Neural crest cell (in vitro differentiated cells): Measurements from ENCODE around the gene LGR5. TPM values are rescaled to one million over a fixed set of nuclear protein-coding genes. Genes with fewer than 3 reads are reported as not detected.

ENCODE experiments used
- DNase-seq: peaks from one replicate; pipeline ENCODE4 v3.0.0; 2021; ENCODE audit warnings: low read depth, mixed read lengths, low spot score
- H3K27ac Mint-ChIP-seq: one replicate; pipeline ENCODE4 v1.8.0; 2021; ENCODE audit warnings: mild to moderate bottlenecking, mixed read lengths; ENCODE audit not compliant: unreplicated experiment
- H3K27me3 Mint-ChIP-seq: 2 replicates; pipeline ENCODE4 v1.8.0; 2021; ENCODE audit warnings: low read depth, mild to moderate bottlenecking, mixed read lengths
- H3K36me3 Mint-ChIP-seq: 2 replicates; pipeline ENCODE4 v1.8.0; 2021; ENCODE audit warnings: low read depth, mild to moderate bottlenecking, mixed read lengths
- H3K4me1 Mint-ChIP-seq: 2 replicates; pipeline ENCODE4 v1.8.0; 2021; ENCODE audit warnings: mixed read lengths
- H3K4me3 Mint-ChIP-seq: one replicate; pipeline ENCODE4 v1.8.0; 2021; ENCODE audit warnings: mild to moderate bottlenecking, mixed read lengths
- H3K9me3 Mint-ChIP-seq: 2 replicates; pipeline ENCODE4 v1.8.0; 2021; ENCODE audit warnings: mixed read lengths
- CTCF ChIP-seq: fragments of 200-600 bp; sonication (generic); conservative IDR thresholded peaks from 2 replicates; pipeline ENCODE4 v1.5.0; 2021; ENCODE audit warnings: antibody characterized with exemption, mild to moderate bottlenecking
- total RNA-seq: library from RNA; stranded (reverse); gene quantifications from 2 replicates; pipeline ENCODE4 v1.2.1, GENCODE V29; 2021

Gene LGR5
- total RNA-seq, 1 donor from 2014 or later, result 10.3 TPM

GRCh38 chr12:71430756-71431155 is 8.8 kb upstream of the LGR5 start:
- H3K9me3 Mint-ChIP-seq, result peaks cover 10% of the 10 kb centered on the region
- peaks cover 16% of the 10 kb centered on the region for H3K27me3 Mint-ChIP-seq
- no peak for TF ChIP-seq CTCF
- DNase-seq, result no peak
- no peak overlapping the region for H3K27ac Mint-ChIP-seq
- H3K4me1 Mint-ChIP-seq, result no peaks in the 10 kb centered on the region
- H3K36me3 Mint-ChIP-seq, result peaks cover 14% of the 10 kb centered on the region
- H3K4me3 Mint-ChIP-seq, result no peak overlapping the region

GRCh38 chr12:71431991-71432390 is 7.6 kb upstream of the LGR5 start:
- no peak for TF ChIP-seq CTCF
- Mint-ChIP-seq H3K4me3 (no peak overlapping the region), H3K27me3 (peaks cover 20% of the 10 kb centered on the region), H3K4me1 (no peaks in the 10 kb centered on the region), H3K27ac (no peak overlapping the region), H3K36me3 (peaks cover 20% of the 10 kb centered on the region), H3K9me3 (peaks cover 14% of the 10 kb centered on the region)
- DNase-seq, result no peak

- no peak for TF ChIP-seq CTCF
- Mint-ChIP-seq H3K27me3 (peaks cover 29% of the 10 kb centered on the region), H3K36me3 (peaks cover 26% of the 10 kb centered on the region), H3K4me1 (no peaks in the 10 kb centered on the region), H3K9me3 (peaks cover 18% of the 10 kb centered on the region), H3K4me3 (no peak overlapping the region), H3K27ac (no peak overlapping the region)
- DNase-seq, result no peak
Measured at GRCh38 chr12:71432936-71433335, 6.7 kb upstream of the LGR5 start.

GRCh38 chr12:71436696-71437095 is 2.9 kb upstream of the LGR5 start:
- Mint-ChIP-seq H3K4me3 (no peak overlapping the region), H3K36me3 (peaks cover 23% of the 10 kb centered on the region), H3K27me3 (peaks cover 63% of the 10 kb centered on the region), H3K27ac (no peak overlapping the region), H3K9me3 (peaks cover 18% of the 10 kb centered on the region), H3K4me1 (peaks cover 19% of the 10 kb centered on the region)
- no peak for TF ChIP-seq CTCF
- no peak for DNase-seq

GRCh38 chr12:71438670-71439361 is 782 bp upstream of the LGR5 start:
- H3K36me3 Mint-ChIP-seq, result peaks cover 21% of the 10 kb centered on the region
- H3K27ac Mint-ChIP-seq, result peak overlapping the region; percentile 70
- peaks cover 78% of the 10 kb centered on the region for H3K27me3 Mint-ChIP-seq
- H3K4me1 Mint-ChIP-seq, result peaks cover 23% of the 10 kb centered on the region
- no peak for TF ChIP-seq CTCF
- DNase-seq, result no peak
- H3K9me3 Mint-ChIP-seq, result peaks cover 15% of the 10 kb centered on the region
- peak overlapping the region; percentile 87 for H3K4me3 Mint-ChIP-seq
